HCT116 (cell line): ENCODE measurements around the gene KLHL40. TPM values are rescaled to one million over a fixed set of nuclear protein-coding genes. Genes with fewer than 3 reads are reported as not detected.

Experiments used
- ATAC-seq: fragments of 200-7000 bp; cut with Tn5 transposase; 2 replicates; pipeline ENCODE4 v1.9.1; 2020; ENCODE audit warnings: mild to moderate bottlenecking, moderate library complexity
- BruUV-seq: library from RNA; stranded (reverse); fragments of 400-500 nt; replicated peaks from 2 replicates; lab custom pipeline; 2021; lab: Mats Ljungman, UMichigan
- CTCF ChIA-PET: fragments of 300-600 bp; sonication (Branson Sonifier 250); formaldehyde crosslinking; loops from one replicate; lab custom pipeline; 2021; ENCODE audit warnings: antibody characterized with exemption; lab: Charles Lee
- POLR2A ChIA-PET: fragments of 300-600, 350-600 bp; sonication (Branson Sonifier 250); formaldehyde crosslinking; loops from one replicate; lab custom pipeline; 2021; ENCODE audit warnings: antibody characterized with exemption; lab: Charles Lee
- RAD21 ChIA-PET, 2 experiments: fragments of 300-600 bp; sonication (Branson Sonifier 250); formaldehyde crosslinking; loops; one replicate each; lab custom pipeline; 2023; ENCODE audit warnings: low total read pairs in 2 of 2; ENCODE audit not compliant: uncharacterized antibody in 2 of 2, unreplicated experiment in 2 of 2, low non-redundant PET in 1 of 2; lab: Charles Lee
- DNase-seq: peaks from one replicate; pipeline ENCODE4 v3.0.0-alpha.2; 2010; ENCODE audit warnings: low read depth, low spot score
- H2AFZ ChIP-seq: fragments of 200-600 bp; shearing (Covaris generic), sonication (generic); 2 replicates; pipeline ENCODE4 v1.6.1; 2017; ENCODE audit warnings: low read depth, mixed run types, mixed read lengths, antibody characterized with exemption, low read length; ENCODE audit not compliant: poor library complexity, severe bottlenecking
- H3K27ac ChIP-seq: 2 replicates; pipeline ENCODE4 v1.5.1; 2012; ENCODE audit warnings: low read depth, low read length
- H3K27me3 ChIP-seq: fragments of 200-600 bp; sonication (generic); 2 replicates; pipeline ENCODE4 v1.6.1; 2016; ENCODE audit warnings: mixed run types, low read length, mixed read lengths; ENCODE audit not compliant: insufficient read depth
- H3K36me3 ChIP-seq, 2 experiments: fragments of 200-500 bp in 1 of 2; fragments of 200-600 bp in 1 of 2; sonication (Bioruptor generic) in 1 of 2; sonication (generic) in 1 of 2; 2 replicates each; pipeline versions ENCODE4 v1.5.1 to v1.6.1; 2014 to 2016; ENCODE audit warnings: low read length in 2 of 2, inconsistent platforms in 1 of 2, mixed read lengths in 1 of 2, mixed run types in 1 of 2; ENCODE audit not compliant: insufficient read depth in 2 of 2, control insufficient read depth in 1 of 2
- H3K4me1 ChIP-seq, 2 experiments: fragments of 200-600 bp in 1 of 2; sonication (generic) in 1 of 2; 2 replicates each; pipeline versions ENCODE4 v1.5.1 to v1.6.1; 2012 to 2017; ENCODE audit warnings: low read length in 2 of 2, inconsistent platforms in 1 of 2, mild to moderate bottlenecking in 1 of 2, mixed read lengths in 1 of 2, mixed run types in 1 of 2, moderate library complexity in 1 of 2; ENCODE audit not compliant: insufficient read depth in 2 of 2, control insufficient read depth in 1 of 2
- H3K4me2 ChIP-seq: fragments of 200-600 bp; sonication (generic); 2 replicates; pipeline ENCODE4 v1.6.1; 2017; ENCODE audit warnings: mixed run types, low read length, mixed read lengths
- H3K4me3 ChIP-seq, 2 experiments: fragments of 200-600 bp in 1 of 2; sonication (generic) in 1 of 2; replicated peaks in 1 of 2; 2 replicates each; pipeline ENCODE4 v1.5.1; 2011 to 2016; ENCODE audit warnings: low read length in 2 of 2, control low read depth in 1 of 2, low read depth in 1 of 2, mild to moderate bottlenecking in 1 of 2, mixed read lengths in 1 of 2, mixed run types in 1 of 2
- H3K79me2 ChIP-seq: fragments of 200-600 bp; sonication (generic); 2 replicates; pipeline ENCODE4 v1.6.1; 2017; ENCODE audit warnings: mild to moderate bottlenecking, mixed run types, low read length, moderate library complexity, mixed read lengths; ENCODE audit not compliant: insufficient read depth
- H3K9ac ChIP-seq: fragments of 200-600 bp; sonication (generic); 2 replicates; pipeline ENCODE4 v1.6.1; 2016; ENCODE audit warnings: low read length, mixed read lengths
- H3K9me2 ChIP-seq: fragments of 200-600 bp; sonication (generic), shearing (Covaris generic); 2 replicates; pipeline ENCODE4 v1.6.1; 2017; ENCODE audit warnings: mixed run types, mild to moderate bottlenecking, moderate library complexity; ENCODE audit not compliant: insufficient read depth
- H3K9me3 ChIP-seq, 2 experiments: fragments of 200-500 bp in 1 of 2; fragments of 200-600 bp in 1 of 2; sonication (Bioruptor generic) in 1 of 2; sonication (generic) in 1 of 2; 2 replicates each; pipeline ENCODE4 v1.6.1; 2014 to 2017; ENCODE audit warnings: low read length in 2 of 2, mixed read lengths in 2 of 2, inconsistent platforms in 1 of 2, low read depth in 1 of 2, mild to moderate bottlenecking in 1 of 2, mixed run types in 1 of 2, moderate library complexity in 1 of 2; ENCODE audit not compliant: control insufficient read depth in 1 of 2, insufficient read depth in 1 of 2
- H4K20me1 ChIP-seq: fragments of 200-600 bp; sonication (generic), shearing (Covaris generic); 2 replicates; pipeline ENCODE4 v1.6.1; 2017; ENCODE audit warnings: mixed run types, mild to moderate bottlenecking, moderate library complexity; ENCODE audit not compliant: insufficient read depth
- CEBPB ChIP-seq: IDR thresholded peaks from 2 replicates; pipeline ENCODE4 v1.6.1; 2012; ENCODE audit warnings: low read depth
- EGR1 ChIP-seq: IDR thresholded peaks from 2 replicates; pipeline ENCODE4 v1.6.1; 2012; ENCODE audit warnings: low read depth
- FOSL1 ChIP-seq: IDR thresholded peaks from 2 replicates; pipeline ENCODE4 v1.6.1; 2012; ENCODE audit warnings: low read depth
- JUND ChIP-seq: IDR thresholded peaks from 2 replicates; pipeline ENCODE4 v1.6.1; 2012
- POLR2A ChIP-seq: IDR thresholded peaks from 2 replicates; pipeline ENCODE4 v1.7.0; 2011; ENCODE audit warnings: borderline replicate concordance; ENCODE audit not compliant: insufficient read depth, insufficient read length; ENCODE audit errors: extremely low read depth
- POLR2AphosphoS5 ChIP-seq: IDR thresholded peaks from 2 replicates; pipeline ENCODE4 v1.6.1; 2011; ENCODE audit warnings: mild to moderate bottlenecking, low read depth, low read length, moderate library complexity
- RAD21 ChIP-seq: IDR thresholded peaks from 2 replicates; pipeline ENCODE4 v1.6.1; 2012; ENCODE audit warnings: low read depth, mild to moderate bottlenecking
- SIN3A ChIP-seq: IDR thresholded peaks from 2 replicates; pipeline ENCODE4 v1.6.1; 2012; ENCODE audit warnings: low read depth
- SRF ChIP-seq: IDR thresholded peaks from 2 replicates; pipeline ENCODE4 v1.6.1; 2012; ENCODE audit warnings: low read depth
- YY1 ChIP-seq: IDR thresholded peaks from 2 replicates; pipeline ENCODE4 v1.6.1; 2011; ENCODE audit warnings: low read length, low read depth, moderate library complexity, mild to moderate bottlenecking; ENCODE audit not compliant: insufficient replicate concordance; ENCODE audit errors: extremely low read depth
- ZFX ChIP-seq: fragments of 450-650 bp; IDR thresholded peaks from 2 replicates; pipeline ENCODE4 v1.6.1; 2017
- ZNF274 ChIP-seq: fragments of 200-500 bp; sonication (Bioruptor generic); IDR thresholded peaks from 2 replicates; pipeline ENCODE4 v1.6.1; 2014; ENCODE audit warnings: mild to moderate bottlenecking, low read depth, low read length, inconsistent platforms
- intact Hi-C: fragments of 100-400 bp; cut with micrococcal nuclease; formaldehyde crosslinking; loops from 2 replicates; pipeline ENCODE4 v1.10.0; 2022
- total RNA-seq: library from RNA; stranded (reverse); gene quantifications from one replicate; pipeline ENCODE4 v1.2.1, GENCODE V29; 2021; ENCODE audit not compliant: unreplicated experiment
- TF ChIP-seq, protein P1 (sequence below): IDR thresholded peaks from 2 replicates; pipeline ENCODE4 v1.6.1; 2011; ENCODE audit warnings: mild to moderate bottlenecking, low read length, moderate library complexity; ENCODE audit not compliant: insufficient replicate concordance; ENCODE audit errors: extremely low read depth
- TF ChIP-seq, protein P2 (sequence below): IDR thresholded peaks from 2 replicates; pipeline ENCODE4 v1.6.1; 2012
- TF ChIP-seq, protein P3 (sequence below): IDR thresholded peaks from 2 replicates; pipeline ENCODE4 v1.6.1; 2012; ENCODE audit warnings: low read depth

Gene KLHL40
- total RNA-seq, 1 experiment from 2014 or later = not detected

DNA sequence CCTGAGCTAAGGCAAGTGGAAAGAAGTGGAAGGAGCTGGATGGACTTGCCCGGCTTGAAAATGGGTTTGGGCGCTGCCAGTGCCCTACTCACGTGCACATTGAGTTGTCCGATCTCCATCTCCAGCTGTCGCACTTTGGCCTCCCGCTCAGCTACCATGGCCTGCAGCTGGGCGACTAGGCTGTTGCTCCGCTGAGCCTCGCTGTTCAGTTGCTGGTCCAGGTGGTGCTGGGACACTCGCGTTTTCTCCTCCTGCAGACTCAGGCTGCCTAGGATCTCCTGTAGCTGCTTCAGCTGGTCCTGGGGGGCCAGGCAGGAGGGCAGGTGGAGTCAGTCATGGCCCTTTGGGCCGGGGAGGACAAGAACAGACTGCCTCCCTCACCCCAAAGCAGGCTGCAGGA, 50.3 kb downstream of the KLHL40 start (continued):
- TF ChIP-seq RAD21 = no peak
- TF ChIP-seq, protein P1, sequence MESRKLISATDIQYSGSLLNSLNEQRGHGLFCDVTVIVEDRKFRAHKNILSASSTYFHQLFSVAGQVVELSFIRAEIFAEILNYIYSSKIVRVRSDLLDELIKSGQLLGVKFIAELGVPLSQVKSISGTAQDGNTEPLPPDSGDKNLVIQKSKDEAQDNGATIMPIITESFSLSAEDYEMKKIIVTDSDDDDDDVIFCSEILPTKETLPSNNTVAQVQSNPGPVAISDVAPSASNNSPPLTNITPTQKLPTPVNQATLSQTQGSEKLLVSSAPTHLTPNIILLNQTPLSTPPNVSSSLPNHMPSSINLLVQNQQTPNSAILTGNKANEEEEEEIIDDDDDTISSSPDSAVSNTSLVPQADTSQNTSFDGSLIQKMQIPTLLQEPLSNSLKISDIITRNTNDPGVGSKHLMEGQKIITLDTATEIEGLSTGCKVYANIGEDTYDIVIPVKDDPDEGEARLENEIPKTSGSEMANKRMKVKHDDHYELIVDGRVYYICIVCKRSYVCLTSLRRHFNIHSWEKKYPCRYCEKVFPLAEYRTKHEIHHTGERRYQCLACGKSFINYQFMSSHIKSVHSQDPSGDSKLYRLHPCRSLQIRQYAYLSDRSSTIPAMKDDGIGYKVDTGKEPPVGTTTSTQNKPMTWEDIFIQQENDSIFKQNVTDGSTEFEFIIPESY = no peak
- TF ChIP-seq POLR2AphosphoS5 = no peak
- no peak for TF ChIP-seq YY1
- TF ChIP-seq, protein P2, sequence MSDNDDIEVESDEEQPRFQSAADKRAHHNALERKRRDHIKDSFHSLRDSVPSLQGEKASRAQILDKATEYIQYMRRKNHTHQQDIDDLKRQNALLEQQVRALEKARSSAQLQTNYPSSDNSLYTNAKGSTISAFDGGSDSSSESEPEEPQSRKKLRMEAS = no peak
- no peak for TF ChIP-seq ZNF274

DNA sequence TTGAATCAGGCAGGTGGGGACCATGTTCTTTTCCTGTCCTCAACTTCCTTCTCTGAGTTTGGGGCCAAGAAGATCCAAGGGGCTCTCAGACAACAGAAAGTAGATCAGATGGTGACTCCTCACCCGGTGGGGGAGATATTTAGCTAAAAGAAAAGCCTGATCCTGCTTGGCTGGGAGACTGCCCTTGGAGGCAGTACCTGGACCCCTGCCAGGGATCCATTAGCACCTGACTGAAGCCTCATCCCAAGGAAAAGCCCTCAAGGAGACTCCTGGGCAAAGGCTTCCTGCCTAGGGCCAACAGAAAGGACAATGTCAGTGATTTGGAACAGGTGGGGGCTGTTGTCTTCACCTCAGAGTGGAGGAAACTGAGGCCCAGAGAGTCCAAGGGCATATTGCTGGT, 50.7 kb downstream of the KLHL40 start:
- intact Hi-C loops = no loop called here
- H3K4me2 ChIP-seq = no peak overlapping the region
- no peak for DNase-seq
- no peak overlapping the region for H3K27ac ChIP-seq
- H3K9ac ChIP-seq = no peak overlapping the region
- H3K79me2 ChIP-seq = no peaks in the 10 kb centered on the region
- H3K9me2 ChIP-seq = no peaks in the 10 kb centered on the region
- H3K9me3 ChIP-seq = no peaks in the 10 kb centered on the region
- ChIA-PET CTCF (interaction anchor here (1.2 kb wide), 1 partner anchor 9 kb away, joined by 5 read pairs; no protein-coding TSS in a partner anchor), POLR2A (no interaction called here), RAD21 (no interaction called here)
- H2AFZ ChIP-seq = no peak overlapping the region
- no peaks in the 10 kb centered on the region for H3K27me3 ChIP-seq
- H3K4me1 ChIP-seq = no peaks in the 10 kb centered on the region
- TF ChIP-seq POLR2A (no peak), JUND (no peak), FOSL1 (no peak), CEBPB (no peak), RAD21 (no peak), SIN3A (no peak), EGR1 (no peak), POLR2AphosphoS5 (no peak), SRF (no peak), ZFX (no peak)
- TF ChIP-seq, protein P3, sequence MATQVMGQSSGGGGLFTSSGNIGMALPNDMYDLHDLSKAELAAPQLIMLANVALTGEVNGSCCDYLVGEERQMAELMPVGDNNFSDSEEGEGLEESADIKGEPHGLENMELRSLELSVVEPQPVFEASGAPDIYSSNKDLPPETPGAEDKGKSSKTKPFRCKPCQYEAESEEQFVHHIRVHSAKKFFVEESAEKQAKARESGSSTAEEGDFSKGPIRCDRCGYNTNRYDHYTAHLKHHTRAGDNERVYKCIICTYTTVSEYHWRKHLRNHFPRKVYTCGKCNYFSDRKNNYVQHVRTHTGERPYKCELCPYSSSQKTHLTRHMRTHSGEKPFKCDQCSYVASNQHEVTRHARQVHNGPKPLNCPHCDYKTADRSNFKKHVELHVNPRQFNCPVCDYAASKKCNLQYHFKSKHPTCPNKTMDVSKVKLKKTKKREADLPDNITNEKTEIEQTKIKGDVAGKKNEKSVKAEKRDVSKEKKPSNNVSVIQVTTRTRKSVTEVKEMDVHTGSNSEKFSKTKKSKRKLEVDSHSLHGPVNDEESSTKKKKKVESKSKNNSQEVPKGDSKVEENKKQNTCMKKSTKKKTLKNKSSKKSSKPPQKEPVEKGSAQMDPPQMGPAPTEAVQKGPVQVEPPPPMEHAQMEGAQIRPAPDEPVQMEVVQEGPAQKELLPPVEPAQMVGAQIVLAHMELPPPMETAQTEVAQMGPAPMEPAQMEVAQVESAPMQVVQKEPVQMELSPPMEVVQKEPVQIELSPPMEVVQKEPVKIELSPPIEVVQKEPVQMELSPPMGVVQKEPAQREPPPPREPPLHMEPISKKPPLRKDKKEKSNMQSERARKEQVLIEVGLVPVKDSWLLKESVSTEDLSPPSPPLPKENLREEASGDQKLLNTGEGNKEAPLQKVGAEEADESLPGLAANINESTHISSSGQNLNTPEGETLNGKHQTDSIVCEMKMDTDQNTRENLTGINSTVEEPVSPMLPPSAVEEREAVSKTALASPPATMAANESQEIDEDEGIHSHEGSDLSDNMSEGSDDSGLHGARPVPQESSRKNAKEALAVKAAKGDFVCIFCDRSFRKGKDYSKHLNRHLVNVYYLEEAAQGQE = no peak
- H4K20me1 ChIP-seq = no peaks in the 10 kb centered on the region
- H3K36me3 ChIP-seq = no peaks in the 10 kb centered on the region
- ATAC-seq = no peak
- BruUV-seq = no TSS peak
- H3K4me3 ChIP-seq = no peak overlapping the region
